GM18873 (cell line): Measurements from ENCODE around the gene CDH6.
A peak's percentile ranks its signal among the peaks of the same experiment; 100 is the strongest.

ENCODE experiments used
- ATAC-seq: cut with Tn5 transposase; IDR thresholded peaks from one replicate; pipeline ENCODE4 v1.9.1; 2021; ENCODE audit warnings: mild to moderate bottlenecking, moderate library complexity, moderate number of reproducible peaks; ENCODE audit not compliant: unreplicated experiment, low FRiP score

The CDH6 gene

GRCh38 chr5:31196309-31196708, 2.8 kb downstream of the CDH6 start:
- no peak for ATAC-seq

GRCh38 chr5:31197183-31197582, 3.7 kb downstream of the CDH6 start:
- no peak for ATAC-seq

GRCh38 chr5:31204958-31205357, 11.5 kb downstream of the CDH6 start:
- ATAC-seq: no peak

- no peak for ATAC-seq
These were observed 14.6 kb downstream of the CDH6 start for GRCh38 chr5:31208043-31208442.

- no peak for ATAC-seq
These were observed 15.8 kb downstream of the CDH6 start for GRCh38 chr5:31209334-31209733.

GRCh38 chr5:31211098-31211497, 17.6 kb downstream of the CDH6 start:
- no peak for ATAC-seq

- ATAC-seq: no peak
These were observed 19.8 kb downstream of the CDH6 start for GRCh38 chr5:31213257-31213656.

- ATAC-seq: no peak
These were observed 20.2 kb downstream of the CDH6 start for GRCh38 chr5:31213705-31214121.

- no peak for ATAC-seq
These were observed 20.7 kb downstream of the CDH6 start for GRCh38 chr5:31214229-31214628.

- no peak for ATAC-seq
These were observed 21.8 kb downstream of the CDH6 start for GRCh38 chr5:31215236-31215635.

GRCh38 chr5:31217446-31217845, 24.0 kb downstream of the CDH6 start:
- ATAC-seq: no peak

GRCh38 chr5:31218978-31219377, 25.5 kb downstream of the CDH6 start:
- no peak for ATAC-seq

- ATAC-seq: no peak
These were observed 27.5 kb downstream of the CDH6 start for GRCh38 chr5:31221001-31221400.

- ATAC-seq: no peak
These were observed 31.6 kb downstream of the CDH6 start for GRCh38 chr5:31225118-31225517.

GRCh38 chr5:31225613-31226012, 32.1 kb downstream of the CDH6 start:
- ATAC-seq: no peak

- no peak for ATAC-seq
These were observed 33.2 kb downstream of the CDH6 start for GRCh38 chr5:31226651-31227050.

- ATAC-seq: no peak
These were observed 35.8 kb downstream of the CDH6 start for GRCh38 chr5:31229266-31229665.

GRCh38 chr5:31231177-31231838, 37.8 kb downstream of the CDH6 start:
- ATAC-seq: no peak

- ATAC-seq: peak; percentile 61
These were observed 38.9 kb downstream of the CDH6 start for GRCh38 chr5:31232273-31232888.

GRCh38 chr5:31235381-31235780, 41.9 kb downstream of the CDH6 start:
- ATAC-seq: no peak

GRCh38 chr5:31236339-31236738, 42.9 kb downstream of the CDH6 start:
- no peak for ATAC-seq

GRCh38 chr5:31237174-31237573, 43.7 kb downstream of the CDH6 start:
- ATAC-seq: no peak
